ENCODE measurements around the gene ITGBL1. TPM values are rescaled to one million over a fixed set of nuclear protein-coding genes. Genes with fewer than 3 reads are reported as not detected.
A peak's percentile ranks its signal among the peaks of the same experiment; 100 is the strongest.

Gene ITGBL1
- total and polyA plus RNA-seq, 2 experiments from 2014 or later = 0.29 TPM; not detected in 1

DNA sequence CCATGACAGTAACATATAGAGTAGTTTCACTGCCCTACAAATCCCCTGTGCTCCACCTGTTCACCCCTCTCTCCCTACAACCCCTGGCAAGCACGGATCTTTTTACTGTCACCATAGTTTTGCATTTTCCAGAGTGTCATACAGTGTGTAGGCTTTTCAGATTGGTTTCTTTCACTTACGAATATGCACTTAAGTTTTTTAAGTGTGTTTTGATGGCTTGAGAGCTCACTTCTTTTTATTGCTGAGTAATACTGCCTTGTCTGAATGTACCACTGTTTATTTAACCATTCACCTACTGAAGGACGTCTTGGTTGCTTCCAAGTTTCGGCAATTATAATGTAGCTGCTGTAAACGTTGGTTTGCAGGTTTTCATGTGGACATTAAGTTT lies 175.1 kb downstream of the ITGBL1 start:
- no peaks in the 10 kb centered on the region for H3K79me2 ChIP-seq (replicated peaks; ENCODE audit: insufficient read depth)
- no peaks in the 10 kb centered on the region for H3K36me3 Mint-ChIP-seq (ENCODE audit: low read depth)
- no peak for TF ChIP-seq EZH2 (IDR thresholded peaks at IDR 0.05; ENCODE audit: low read depth, unreplicated experiment)
- no peak for TF ChIP-seq CTCF (conservative IDR thresholded peaks at IDR 0.05; ENCODE audit: low read depth in 2 of 2)
- TF ChIP-seq, protein P1, sequence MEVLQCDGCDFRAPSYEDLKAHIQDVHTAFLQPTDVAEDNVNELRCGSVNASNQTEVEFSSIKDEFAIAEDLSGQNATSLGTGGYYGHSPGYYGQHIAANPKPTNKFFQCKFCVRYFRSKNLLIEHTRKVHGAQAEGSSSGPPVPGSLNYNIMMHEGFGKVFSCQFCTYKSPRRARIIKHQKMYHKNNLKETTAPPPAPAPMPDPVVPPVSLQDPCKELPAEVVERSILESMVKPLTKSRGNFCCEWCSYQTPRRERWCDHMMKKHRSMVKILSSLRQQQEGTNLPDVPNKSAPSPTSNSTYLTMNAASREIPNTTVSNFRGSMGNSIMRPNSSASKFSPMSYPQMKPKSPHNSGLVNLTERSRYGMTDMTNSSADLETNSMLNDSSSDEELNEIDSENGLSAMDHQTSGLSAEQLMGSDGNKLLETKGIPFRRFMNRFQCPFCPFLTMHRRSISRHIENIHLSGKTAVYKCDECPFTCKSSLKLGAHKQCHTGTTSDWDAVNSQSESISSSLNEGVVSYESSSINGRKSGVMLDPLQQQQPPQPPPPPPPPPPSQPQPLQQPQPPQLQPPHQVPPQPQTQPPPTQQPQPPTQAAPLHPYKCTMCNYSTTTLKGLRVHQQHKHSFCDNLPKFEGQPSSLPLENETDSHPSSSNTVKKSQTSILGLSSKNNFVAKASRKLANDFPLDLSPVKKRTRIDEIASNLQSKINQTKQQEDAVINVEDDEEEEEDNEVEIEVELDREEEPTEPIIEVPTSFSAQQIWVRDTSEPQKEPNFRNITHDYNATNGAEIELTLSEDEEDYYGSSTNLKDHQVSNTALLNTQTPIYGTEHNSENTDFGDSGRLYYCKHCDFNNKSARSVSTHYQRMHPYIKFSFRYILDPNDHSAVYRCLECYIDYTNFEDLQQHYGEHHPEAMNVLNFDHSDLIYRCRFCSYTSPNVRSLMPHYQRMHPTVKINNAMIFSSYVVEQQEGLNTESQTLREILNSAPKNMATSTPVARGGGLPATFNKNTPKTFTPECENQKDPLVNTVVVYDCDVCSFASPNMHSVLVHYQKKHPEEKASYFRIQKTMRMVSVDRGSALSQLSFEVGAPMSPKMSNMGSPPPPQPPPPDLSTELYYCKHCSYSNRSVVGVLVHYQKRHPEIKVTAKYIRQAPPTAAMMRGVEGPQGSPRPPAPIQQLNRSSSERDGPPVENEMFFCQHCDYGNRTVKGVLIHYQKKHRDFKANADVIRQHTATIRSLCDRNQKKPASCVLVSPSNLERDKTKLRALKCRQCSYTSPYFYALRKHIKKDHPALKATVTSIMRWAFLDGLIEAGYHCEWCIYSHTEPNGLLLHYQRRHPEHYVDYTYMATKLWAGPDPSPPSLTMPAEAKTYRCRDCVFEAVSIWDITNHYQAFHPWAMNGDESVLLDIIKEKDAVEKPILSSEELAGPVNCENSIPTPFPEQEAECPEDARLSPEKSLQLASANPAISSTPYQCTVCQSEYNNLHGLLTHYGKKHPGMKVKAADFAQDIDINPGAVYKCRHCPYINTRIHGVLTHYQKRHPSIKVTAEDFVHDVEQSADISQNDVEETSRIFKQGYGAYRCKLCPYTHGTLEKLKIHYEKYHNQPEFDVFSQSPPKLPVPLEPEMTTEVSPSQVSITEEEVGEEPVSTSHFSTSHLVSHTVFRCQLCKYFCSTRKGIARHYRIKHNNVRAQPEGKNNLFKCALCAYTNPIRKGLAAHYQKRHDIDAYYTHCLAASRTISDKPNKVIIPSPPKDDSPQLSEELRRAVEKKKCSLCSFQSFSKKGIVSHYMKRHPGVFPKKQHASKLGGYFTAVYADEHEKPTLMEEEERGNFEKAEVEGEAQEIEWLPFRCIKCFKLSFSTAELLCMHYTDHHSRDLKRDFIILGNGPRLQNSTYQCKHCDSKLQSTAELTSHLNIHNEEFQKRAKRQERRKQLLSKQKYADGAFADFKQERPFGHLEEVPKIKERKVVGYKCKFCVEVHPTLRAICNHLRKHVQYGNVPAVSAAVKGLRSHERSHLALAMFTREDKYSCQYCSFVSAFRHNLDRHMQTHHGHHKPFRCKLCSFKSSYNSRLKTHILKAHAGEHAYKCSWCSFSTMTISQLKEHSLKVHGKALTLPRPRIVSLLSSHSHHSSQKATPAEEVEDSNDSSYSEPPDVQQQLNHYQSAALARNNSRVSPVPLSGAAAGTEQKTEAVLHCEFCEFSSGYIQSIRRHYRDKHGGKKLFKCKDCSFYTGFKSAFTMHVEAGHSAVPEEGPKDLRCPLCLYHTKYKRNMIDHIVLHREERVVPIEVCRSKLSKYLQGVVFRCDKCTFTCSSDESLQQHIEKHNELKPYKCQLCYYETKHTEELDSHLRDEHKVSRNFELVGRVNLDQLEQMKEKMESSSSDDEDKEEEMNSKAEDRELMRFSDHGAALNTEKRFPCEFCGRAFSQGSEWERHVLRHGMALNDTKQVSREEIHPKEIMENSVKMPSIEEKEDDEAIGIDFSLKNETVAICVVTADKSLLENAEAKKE (CRISPR knock-in tag; IDR thresholded peaks at IDR 0.05) = no peak
- TF ChIP-seq JUNB (IDR thresholded peaks at IDR 0.05; ENCODE audit: unreplicated experiment) = no peak
- no peak for TF ChIP-seq NANOG (IDR thresholded peaks at IDR 0.05; ENCODE audit: borderline replicate concordance)
- no peak for TF ChIP-seq ETS1 (IDR thresholded peaks at IDR 0.05)
- no peak for TF ChIP-seq ZNF331 (CRISPR knock-in tag; IDR thresholded peaks at IDR 0.05; ENCODE audit: low read depth)
- TF ChIP-seq CREB1 (CRISPR knock-in tag; IDR thresholded peaks at IDR 0.05; ENCODE audit: low read depth) = no peak
- no peak for TF ChIP-seq EZH2phosphoT487 (IDR thresholded peaks at IDR 0.05; ENCODE audit: unreplicated experiment)
- TF ChIP-seq ZNF114 (CRISPR knock-in tag; IDR thresholded peaks at IDR 0.05) = no peak
- no peak for TF ChIP-seq POLR2AphosphoS5 (IDR thresholded peaks at IDR 0.05; ENCODE audit: low read depth)
- no peak for TF ChIP-seq REST (IDR thresholded peaks at IDR 0.05; ENCODE audit: unreplicated experiment)
- TF ChIP-seq STAT1 (IDR thresholded peaks at IDR 0.05; ENCODE audit: unreplicated experiment) = no peak
- peaks cover 11% of the 10 kb centered on the region for H3K4me1 ChIP-seq (ENCODE audit: insufficient read depth)
- no peaks in the 10 kb centered on the region for H3K9me3 Mint-ChIP-seq
- no peak overlapping the region for H2AFZ ChIP-seq
- H3K27ac Mint-ChIP-seq = peak overlapping the region; percentile 26
- no peak overlapping the region for H3K4me3 Mint-ChIP-seq
- ATAC-seq (no peak), DNase-seq (ENCODE audit: low spot score) (no peak)
- H3F3A ChIP-seq (replicated peaks; ENCODE audit: low read depth) = no peaks in the 10 kb centered on the region
- H4K20me1 ChIP-seq (replicated peaks; ENCODE audit: insufficient read depth) = no peaks in the 10 kb centered on the region
- no peak overlapping the region for H3K27ac ChIP-seq (ENCODE audit: low read depth)
- H3K9me2 ChIP-seq (ENCODE audit: insufficient read depth) = no peaks in the 10 kb centered on the region
- H3K36me3 ChIP-seq (ENCODE audit: insufficient read depth) = no peaks in the 10 kb centered on the region
- no peaks in the 10 kb centered on the region for H3K27me3 ChIP-seq (ENCODE audit: insufficient read depth)
- no peak overlapping the region for H3K4me3 ChIP-seq
- peaks cover 27% of the 10 kb centered on the region for H3K4me1 Mint-ChIP-seq
- H3K4me2 ChIP-seq = no peak overlapping the region
- peaks cover 3% of the 10 kb centered on the region for H3K27me3 Mint-ChIP-seq (ENCODE audit: insufficient read depth, low read depth, poor library complexity)

Measured in GM23338 (cell line).